Central memory CD8-positive, alpha-beta T cell (primary cell): ENCODE results near the gene APLP1.

Experiments
- ATAC-seq: fragments of 150-1000 bp; cut with Tn5 transposase; replicated peaks from 2 replicates; pipeline ENCODE4 v1.10.0; 2022; ENCODE audit warnings: mild to moderate bottlenecking, moderate FRiP score, moderate number of reproducible peaks; ENCODE audit not compliant: poor library complexity, severe bottlenecking; ENCODE audit errors: extremely low read depth
- DNase-seq, 2 donors: peaks; one replicate each; pipeline ENCODE4 v3.0.0; 2021; ENCODE audit warnings: low spot score in 2 of 2
- H3K27ac Mint-ChIP-seq: one replicate; pipeline ENCODE4 v1.8.0; 2022; ENCODE audit warnings: low read depth, mild to moderate bottlenecking, moderate library complexity, mixed read lengths
- H3K27me3 Mint-ChIP-seq: one replicate; pipeline ENCODE4 v1.8.0; 2022; ENCODE audit warnings: mixed read lengths
- H3K36me3 Mint-ChIP-seq: one replicate; pipeline ENCODE4 v1.8.0; 2022; ENCODE audit warnings: mild to moderate bottlenecking, moderate library complexity, mixed read lengths; ENCODE audit not compliant: insufficient read depth
- H3K4me1 Mint-ChIP-seq: one replicate; pipeline ENCODE4 v1.8.0; 2022; ENCODE audit warnings: mixed read lengths
- H3K4me3 Mint-ChIP-seq: one replicate; pipeline ENCODE4 v1.8.0; 2022; ENCODE audit warnings: mild to moderate bottlenecking, moderate library complexity, mixed read lengths
- H3K9me3 Mint-ChIP-seq: one replicate; pipeline ENCODE4 v1.8.0; 2022; ENCODE audit warnings: mixed read lengths

Gene APLP1

GRCh38 chr19:35895911-35896642 is 27.7 kb downstream of the APLP1 start:
- no peak for ATAC-seq
- H3K27me3 Mint-ChIP-seq, result no peaks in the 10 kb centered on the region
- H3K9me3 Mint-ChIP-seq, result no peaks in the 10 kb centered on the region
- DNase-seq, result no peak
- H3K27ac Mint-ChIP-seq, result peak overlapping the region; percentile 81
- H3K4me3 Mint-ChIP-seq, result peak overlapping the region; percentile 50
- peaks cover 42% of the 10 kb centered on the region for H3K4me1 Mint-ChIP-seq
- H3K36me3 Mint-ChIP-seq, result peaks cover 66% of the 10 kb centered on the region

DNA sequence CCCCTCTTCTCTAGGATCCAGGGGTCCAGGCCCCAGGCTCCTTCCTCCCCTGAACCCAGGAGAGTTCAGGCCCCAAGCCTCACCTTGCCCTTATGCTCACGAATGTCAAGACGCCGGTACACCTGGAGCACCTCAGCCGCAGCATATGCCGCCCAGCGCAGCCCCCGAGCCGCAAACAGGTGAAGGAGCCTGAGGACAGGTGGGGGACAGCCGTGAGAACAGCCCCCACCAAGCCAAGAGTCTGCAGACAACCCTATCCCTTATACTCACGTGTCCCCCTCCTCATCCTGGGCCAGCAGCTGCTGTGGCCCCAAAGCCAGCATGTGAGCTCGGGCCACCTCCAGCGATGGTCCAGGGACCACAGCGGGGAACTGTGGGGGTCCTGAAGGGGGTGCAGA is 28.3 kb downstream of the APLP1 start:
- H3K36me3 Mint-ChIP-seq, result peaks cover 65% of the 10 kb centered on the region

GRCh38 chr19:35897706-35898451 is 29.5 kb downstream of the APLP1 start:
- ATAC-seq, result no peak
- Mint-ChIP-seq H3K4me3 (peak overlapping the region; percentile 100), H3K36me3 (peaks cover 64% of the 10 kb centered on the region), H3K27me3 (no peaks in the 10 kb centered on the region), H3K27ac (peak overlapping the region; percentile 99), H3K4me1 (peaks cover 50% of the 10 kb centered on the region), H3K9me3 (no peaks in the 10 kb centered on the region)
- no peak for DNase-seq

More for the DNA sequence above, 28.3 kb downstream of the APLP1 start:
- no peak overlapping the region for H3K27ac Mint-ChIP-seq
- H3K27me3 Mint-ChIP-seq, result no peaks in the 10 kb centered on the region
- H3K9me3 Mint-ChIP-seq, result no peaks in the 10 kb centered on the region
- DNase-seq, result no peak
- H3K4me3 Mint-ChIP-seq, result no peak overlapping the region
- no peak for ATAC-seq
- peaks cover 45% of the 10 kb centered on the region for H3K4me1 Mint-ChIP-seq

- ATAC-seq (no peak), DNase-seq (no peak)
- Mint-ChIP-seq H3K9me3 (no peaks in the 10 kb centered on the region), H3K27ac (peak overlapping the region; percentile 99), H3K4me3 (peak overlapping the region; percentile 100), H3K36me3 (peaks cover 61% of the 10 kb centered on the region), H3K4me1 (peaks cover 55% of the 10 kb centered on the region), H3K27me3 (no peaks in the 10 kb centered on the region)
Observed at GRCh38 chr19:35898499-35898809, 30.1 kb downstream of the APLP1 start.

- ATAC-seq, result peak; percentile 67
- Mint-ChIP-seq H3K36me3 (peaks cover 58% of the 10 kb centered on the region), H3K27ac (peak overlapping the region; percentile 99), H3K9me3 (no peaks in the 10 kb centered on the region), H3K4me3 (peak overlapping the region; percentile 100), H3K27me3 (no peaks in the 10 kb centered on the region), H3K4me1 (peaks cover 68% of the 10 kb centered on the region)
- DNase-seq, result peak; percentile 62 to 75
Observed at GRCh38 chr19:35899547-35900214, 31.3 kb downstream of the APLP1 start.

DNA sequence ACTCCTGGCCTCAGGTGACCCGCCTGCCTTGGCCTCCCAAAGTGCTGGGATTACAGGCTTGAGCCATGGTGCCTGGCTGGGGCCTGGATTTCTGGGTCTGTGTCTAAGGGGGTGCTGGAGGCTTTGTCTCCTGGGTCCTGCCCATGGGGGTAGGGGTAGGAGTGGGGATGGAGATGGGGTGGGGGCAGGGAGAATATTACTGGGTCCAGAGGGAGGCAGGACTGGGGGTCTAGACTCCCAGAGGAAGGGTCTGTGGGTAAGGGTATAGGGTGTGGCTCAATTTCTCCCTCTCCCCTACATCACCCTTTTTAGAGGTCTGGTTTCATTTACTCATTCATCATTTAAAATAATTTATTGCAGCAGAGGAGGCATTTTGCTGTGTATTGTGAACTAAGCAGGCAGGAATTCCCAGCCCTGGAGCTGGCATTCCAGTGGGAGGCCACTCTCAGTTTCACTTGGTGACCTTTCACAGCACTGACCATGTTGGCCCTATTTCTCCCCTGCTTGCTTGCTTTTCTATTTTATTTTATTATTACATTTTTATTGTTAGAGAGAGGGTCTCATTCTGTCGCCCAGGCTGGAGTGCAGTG is 32.8 kb downstream of the APLP1 start:
- DNase-seq (no peak), ATAC-seq (no peak)
- H3K36me3 Mint-ChIP-seq, result peaks cover 46% of the 10 kb centered on the region
- peaks cover 67% of the 10 kb centered on the region for H3K4me1 Mint-ChIP-seq
- peak overlapping the region; percentile 100 for H3K4me3 Mint-ChIP-seq
- H3K27ac Mint-ChIP-seq, result peak overlapping the region; percentile 99
- no peaks in the 10 kb centered on the region for H3K9me3 Mint-ChIP-seq
- H3K27me3 Mint-ChIP-seq, result no peaks in the 10 kb centered on the region

- Mint-ChIP-seq H3K36me3 (peaks cover 48% of the 10 kb centered on the region), H3K9me3 (no peaks in the 10 kb centered on the region), H3K27me3 (no peaks in the 10 kb centered on the region), H3K27ac (peak within 1 kb of the TSS; percentile 99), H3K4me1 (peaks cover 66% of the 10 kb centered on the region), H3K4me3 (peak within 1 kb of the TSS; percentile 100)
- peak; percentile 29 for ATAC-seq
- no peak for DNase-seq
Observed at GRCh38 chr19:35901854-35902661, 33.7 kb downstream of the APLP1 start, which contains the start of gene HCST. TSS of gene HCST (plus strand) at chr19:35902529. CDS start at chr19:35902594, 65 bp downstream.

DNA sequence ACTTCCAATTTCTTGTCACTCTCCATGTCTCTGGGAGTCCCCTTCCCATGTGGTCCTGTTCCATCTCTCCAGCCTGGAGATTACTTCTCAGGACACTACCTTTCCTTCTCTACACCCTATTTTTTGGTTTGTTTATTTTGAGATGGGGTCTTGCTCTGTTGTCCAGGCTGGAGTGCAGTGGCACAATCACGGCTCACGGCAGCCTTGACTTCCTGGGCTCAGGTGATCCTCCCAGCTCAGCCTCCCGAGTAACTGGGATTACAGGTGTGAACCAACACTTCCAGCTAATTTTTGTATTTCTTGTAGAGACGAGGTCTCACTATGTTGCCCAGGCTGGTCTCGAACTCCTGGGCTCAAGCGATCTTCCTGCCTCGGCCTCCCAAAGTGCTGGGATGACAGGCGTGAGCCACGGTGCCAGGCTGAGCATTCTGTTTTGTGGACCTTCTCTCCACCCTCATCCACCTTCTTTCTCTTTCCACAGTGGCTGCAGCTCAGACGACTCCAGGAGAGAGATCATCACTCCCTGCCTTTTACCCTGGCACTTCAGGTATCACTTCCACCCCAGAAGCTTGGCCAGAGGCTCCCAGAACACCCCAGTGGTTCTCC is 34.6 kb downstream of the APLP1 start:
- H3K36me3 Mint-ChIP-seq, result peaks cover 44% of the 10 kb centered on the region
- H3K9me3 Mint-ChIP-seq, result no peaks in the 10 kb centered on the region
- H3K4me3 Mint-ChIP-seq, result peak overlapping the region; percentile 100
- H3K27ac Mint-ChIP-seq, result peak overlapping the region; percentile 99
- ATAC-seq (no peak), DNase-seq (no peak)
- no peaks in the 10 kb centered on the region for H3K27me3 Mint-ChIP-seq
- peaks cover 65% of the 10 kb centered on the region for H3K4me1 Mint-ChIP-seq

DNA sequence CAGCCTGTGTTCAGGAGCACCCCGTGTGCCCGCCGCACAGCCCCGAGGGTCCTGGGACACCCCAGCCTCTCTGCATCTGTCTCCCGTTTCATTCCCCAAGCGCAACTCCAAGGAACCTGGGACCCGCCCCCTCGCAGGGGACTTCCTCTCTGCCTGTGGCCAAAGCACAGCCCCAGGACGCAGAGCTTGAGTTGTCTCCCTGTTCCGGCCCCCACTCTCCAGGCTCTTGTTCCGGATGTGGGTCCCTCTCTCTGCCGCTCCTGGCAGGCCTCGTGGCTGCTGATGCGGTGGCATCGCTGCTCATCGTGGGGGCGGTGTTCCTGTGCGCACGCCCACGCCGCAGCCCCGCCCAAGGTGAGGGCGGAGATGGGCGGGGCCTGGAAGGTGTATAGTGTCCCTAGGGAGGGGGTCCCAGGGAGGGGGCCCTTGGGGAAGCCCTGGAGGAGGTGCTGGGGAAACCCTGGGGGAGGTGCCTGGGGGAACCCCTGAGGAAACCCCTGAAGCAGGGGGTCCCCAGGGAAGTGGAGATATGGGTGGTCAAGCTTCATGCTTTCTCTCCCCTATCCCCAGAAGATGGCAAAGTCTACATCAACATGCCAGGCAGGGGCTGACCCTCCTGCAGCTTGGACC is 35.3 kb downstream of the APLP1 start:
- H3K36me3 Mint-ChIP-seq, result peaks cover 41% of the 10 kb centered on the region
- H3K4me1 Mint-ChIP-seq, result peaks cover 59% of the 10 kb centered on the region
- no peaks in the 10 kb centered on the region for H3K27me3 Mint-ChIP-seq
- no peaks in the 10 kb centered on the region for H3K9me3 Mint-ChIP-seq
- H3K27ac Mint-ChIP-seq, result peak overlapping the region; percentile 99
- DNase-seq (peak; percentile 74 to 86), ATAC-seq (peak; percentile 57)
- peak overlapping the region; percentile 100 for H3K4me3 Mint-ChIP-seq

DNA sequence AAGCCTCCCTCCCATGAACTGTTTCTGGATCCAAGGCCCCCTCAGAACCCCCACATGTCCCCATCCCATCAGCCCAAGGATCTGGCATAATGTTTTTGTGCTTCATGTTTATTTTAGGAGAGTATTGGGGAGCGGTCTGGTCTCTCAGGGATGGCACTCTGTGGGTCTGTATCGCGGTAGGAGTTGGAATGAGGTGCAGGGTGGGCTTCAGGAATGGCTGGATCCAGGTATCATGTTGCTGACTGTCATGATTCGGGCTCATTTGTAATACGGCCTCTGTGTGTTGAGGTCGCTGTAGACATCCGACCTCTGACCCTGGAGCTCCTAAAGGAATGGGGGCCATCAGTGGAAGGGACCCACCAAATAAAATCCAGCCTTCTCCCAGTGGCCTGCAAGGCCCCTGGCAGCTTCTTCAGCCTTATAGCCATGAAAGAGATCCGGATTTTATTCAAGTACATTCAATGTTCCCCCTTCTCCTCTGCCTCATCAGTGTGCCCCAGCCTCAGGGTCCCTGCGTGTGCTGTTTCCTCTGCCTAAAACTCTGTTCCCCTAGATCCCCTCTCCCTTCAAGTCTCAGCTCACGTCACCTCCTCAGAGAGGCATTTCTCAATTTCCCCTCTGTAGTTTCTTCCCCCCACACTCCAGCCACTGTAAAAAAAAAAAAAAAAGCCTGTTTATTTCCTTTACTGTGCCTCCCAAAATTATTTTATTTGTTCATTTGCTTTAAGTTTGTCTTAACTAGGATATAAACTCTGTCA is 36.1 kb downstream of the APLP1 start:
- H3K4me3 Mint-ChIP-seq, result peak overlapping the region; percentile 100
- ATAC-seq (no peak), DNase-seq (no peak)
- peaks cover 32% of the 10 kb centered on the region for H3K36me3 Mint-ChIP-seq
- H3K27ac Mint-ChIP-seq, result peak overlapping the region; percentile 99
- peaks cover 65% of the 10 kb centered on the region for H3K4me1 Mint-ChIP-seq
- no peaks in the 10 kb centered on the region for H3K27me3 Mint-ChIP-seq
- H3K9me3 Mint-ChIP-seq, result no peaks in the 10 kb centered on the region
